Mesendoderm (in vitro differentiated cells): ENCODE measurements around the gene SLC5A5.
A peak's percentile ranks its signal among the peaks of the same experiment; 100 is the strongest.

ENCODE experiments used
- DNase-seq: peaks from one replicate; pipeline ENCODE4 v3.0.0; 2013
- H2AK5ac ChIP-seq: 2 replicates; pipeline ENCODE4 v1.6.1; 2013; ENCODE audit warnings: low read length, inconsistent platforms
- H2BK120ac ChIP-seq: 2 replicates; pipeline ENCODE4 v1.6.1; 2013; ENCODE audit warnings: low read depth, mild to moderate bottlenecking, low read length, moderate library complexity, mixed read lengths
- H2BK15ac ChIP-seq: replicated peaks from 2 replicates; pipeline ENCODE4 v1.6.1; 2013; ENCODE audit warnings: low read depth, mild to moderate bottlenecking, moderate library complexity
- H2BK5ac ChIP-seq: 2 replicates; pipeline ENCODE4 v1.6.1; 2013; ENCODE audit warnings: low read length, inconsistent platforms
- H3K18ac ChIP-seq: 2 replicates; pipeline ENCODE4 v1.6.1; 2013; ENCODE audit warnings: mild to moderate bottlenecking, low read length, mixed read lengths
- H3K23ac ChIP-seq: one replicate; pipeline ENCODE4 v1.6.1; 2013; ENCODE audit warnings: low read length
- H3K27ac ChIP-seq: 2 replicates; pipeline ENCODE4 v1.5.1; 2013; ENCODE audit warnings: low read depth, mild to moderate bottlenecking, inconsistent platforms, low read length, moderate library complexity
- H3K27me3 ChIP-seq: 2 replicates; pipeline ENCODE4 v1.6.1; 2013; ENCODE audit warnings: low read length, control low read depth, mild to moderate bottlenecking, inconsistent platforms; ENCODE audit not compliant: insufficient read depth, poor library complexity
- H3K36me3 ChIP-seq: 2 replicates; pipeline ENCODE4 v1.6.1; 2013; ENCODE audit warnings: low read length, inconsistent platforms; ENCODE audit not compliant: control insufficient read depth, insufficient read depth
- H3K4ac ChIP-seq: one replicate; pipeline ENCODE4 v1.6.1; 2013; ENCODE audit warnings: low read depth, mild to moderate bottlenecking, low read length, moderate library complexity
- H3K4me1 ChIP-seq: 2 replicates; pipeline ENCODE4 v1.6.1; 2013; ENCODE audit warnings: low read depth, low read length, inconsistent platforms; ENCODE audit not compliant: control insufficient read depth
- H3K4me2 ChIP-seq: 2 replicates; pipeline ENCODE4 v1.6.1; 2013; ENCODE audit warnings: low read length
- H3K4me3 ChIP-seq: 2 replicates; pipeline ENCODE4 v1.5.1; 2013; ENCODE audit warnings: mild to moderate bottlenecking, low read length
- H3K56ac ChIP-seq: one replicate; pipeline ENCODE4 v1.6.1; 2013; ENCODE audit warnings: low read length
- H3K79me1 ChIP-seq: 2 replicates; pipeline ENCODE4 v1.6.1; 2013; ENCODE audit warnings: low read length, inconsistent platforms
- H3K79me2 ChIP-seq: 2 replicates; pipeline ENCODE4 v1.6.1; 2013; ENCODE audit warnings: mild to moderate bottlenecking, low read length; ENCODE audit not compliant: control insufficient read depth, insufficient read depth
- H3K9ac ChIP-seq: 2 replicates; pipeline ENCODE4 v1.6.1; 2013; ENCODE audit warnings: low read length, inconsistent platforms
- H4K5ac ChIP-seq: one replicate; pipeline ENCODE4 v1.6.1; 2013; ENCODE audit warnings: low read length
- H4K8ac ChIP-seq: one replicate; pipeline ENCODE4 v1.6.1; 2013; ENCODE audit warnings: low read depth, mild to moderate bottlenecking, control low read depth, low read length, moderate library complexity
- WGBS: extraction: QIAGEN DNeasy Blood & Tissue Kit; methylation state at CpG from one replicate; pipeline ENCODE4 v1.1.7; 2013; ENCODE audit warnings: low lambda C conversion rate, missing lambda C conversion rate; ENCODE audit not compliant: insufficient coverage; ENCODE audit errors: extremely low coverage; 5-methylcytosine and 5-hydroxymethylcytosine counted together

Gene SLC5A5

GRCh38 chr19:17854061-17854460 is 17.7 kb upstream of the SLC5A5 start:
- no peak for DNase-seq
- H2BK15ac ChIP-seq, result no peak overlapping the region
- no peaks in the 10 kb centered on the region for H3K79me2 ChIP-seq
- H3K79me1 ChIP-seq, result no peaks in the 10 kb centered on the region
- H3K56ac ChIP-seq, result peak overlapping the region; percentile 7
- H3K36me3 ChIP-seq, result no peaks in the 10 kb centered on the region
- H2BK120ac ChIP-seq, result no peak overlapping the region
- H3K23ac ChIP-seq, result no peak overlapping the region
- no peak overlapping the region for H3K4ac ChIP-seq
- no peaks in the 10 kb centered on the region for H3K27me3 ChIP-seq
- no peak overlapping the region for H3K27ac ChIP-seq
- no peak overlapping the region for H3K18ac ChIP-seq
- no peak overlapping the region for H2AK5ac ChIP-seq
- H3K4me2 ChIP-seq, result no peak overlapping the region
- H3K4me3 ChIP-seq, result no peak overlapping the region
- no CpG with 5 or more reads among the region's 6 CpGs for whole genome bisulfite sequencing
- no peak overlapping the region for H3K9ac ChIP-seq
- no peak overlapping the region for H4K5ac ChIP-seq
- no peaks in the 10 kb centered on the region for H3K4me1 ChIP-seq
- H2BK5ac ChIP-seq, result no peak overlapping the region
- H4K8ac ChIP-seq, result no peak overlapping the region

- Histone ChIP-seq H3K27ac (no peak overlapping the region), H2BK5ac (no peak overlapping the region), H3K36me3 (no peaks in the 10 kb centered on the region), H3K79me2 (peaks cover 8% of the 10 kb centered on the region), H3K23ac (no peak overlapping the region), H3K18ac (no peak overlapping the region), H2BK120ac (no peak overlapping the region), H3K4me1 (no peaks in the 10 kb centered on the region), H4K8ac (no peak overlapping the region), H2AK5ac (no peak overlapping the region), H3K9ac (no peak overlapping the region), H3K56ac (no peak overlapping the region), H3K4me3 (no peak overlapping the region), H2BK15ac (no peak overlapping the region), H3K79me1 (peaks cover 2% of the 10 kb centered on the region), H4K5ac (no peak overlapping the region), H3K4ac (no peak overlapping the region), H3K27me3 (no peaks in the 10 kb centered on the region), H3K4me2 (no peak overlapping the region)
- peak; percentile 77 for DNase-seq
- no CpG with 5 or more reads among the region's 29 CpGs for WGBS
These were observed 16.2 kb upstream of the SLC5A5 start for GRCh38 chr19:17855280-17856152.

- Histone ChIP-seq H3K4me1 (no peaks in the 10 kb centered on the region), H3K56ac (peak within 1 kb of the TSS; percentile 100), H4K8ac (peak within 1 kb of the TSS; percentile 5), H3K4ac (peak within 1 kb of the TSS; percentile 89), H2BK120ac (no peak within 1 kb of the TSS), H3K79me2 (peaks cover 29% of the 10 kb centered on the region), H4K5ac (peak within 1 kb of the TSS; percentile 98), H2BK15ac (no peak within 1 kb of the TSS), H2AK5ac (peak within 1 kb of the TSS; percentile 100), H3K27me3 (no peaks in the 10 kb centered on the region), H3K18ac (peak within 1 kb of the TSS; percentile 35), H3K79me1 (peaks cover 13% of the 10 kb centered on the region), H3K4me3 (peak within 1 kb of the TSS; percentile 100), H3K27ac (peak within 1 kb of the TSS; percentile 18), H2BK5ac (peak within 1 kb of the TSS; percentile 82), H3K9ac (peak within 1 kb of the TSS; percentile 100), H3K23ac (peak within 1 kb of the TSS; percentile 85), H3K36me3 (peaks cover 28% of the 10 kb centered on the region), H3K4me2 (peak within 1 kb of the TSS; percentile 51)
- no CpG with 5 or more reads among the region's 80 CpGs for WGBS
- peak; percentile 100 for DNase-seq
These were observed 12.0 kb upstream of the SLC5A5 start, which contains the start of gene RPL18A for GRCh38 chr19:17859533-17860330. TSS of gene RPL18A (plus strand) at chr19:17859910. CDS start at chr19:17859957, 47 bp downstream.

GRCh38 chr19:17860331-17860992 is 11.3 kb upstream of the SLC5A5 start:
- no peaks in the 10 kb centered on the region for H3K4me1 ChIP-seq
- H2BK120ac ChIP-seq, result no peak overlapping the region
- no peak overlapping the region for H2BK15ac ChIP-seq
- H3K23ac ChIP-seq, result peak overlapping the region; percentile 85
- H3K18ac ChIP-seq, result peak overlapping the region; percentile 35
- H3K36me3 ChIP-seq, result peaks cover 28% of the 10 kb centered on the region
- H3K4ac ChIP-seq, result peak overlapping the region; percentile 89
- peak overlapping the region; percentile 100 for H3K9ac ChIP-seq
- peak overlapping the region; percentile 100 for H2AK5ac ChIP-seq
- peak overlapping the region; percentile 100 for H3K56ac ChIP-seq
- no peak overlapping the region for H4K8ac ChIP-seq
- no peaks in the 10 kb centered on the region for H3K27me3 ChIP-seq
- H3K27ac ChIP-seq, result peak overlapping the region; percentile 18
- H4K5ac ChIP-seq, result peak overlapping the region; percentile 98
- peaks cover 13% of the 10 kb centered on the region for H3K79me1 ChIP-seq
- WGBS, result no CpG with 5 or more reads among the region's 22 CpGs
- DNase-seq, result no peak
- H2BK5ac ChIP-seq, result peak overlapping the region; percentile 82
- H3K79me2 ChIP-seq, result peaks cover 29% of the 10 kb centered on the region
- peak overlapping the region; percentile 100 for H3K4me3 ChIP-seq
- H3K4me2 ChIP-seq, result peak overlapping the region; percentile 51

- Histone ChIP-seq H3K79me2 (peaks cover 29% of the 10 kb centered on the region), H3K27ac (no peak overlapping the region)
- no CpG with 5 or more reads among the region's 7 CpGs for WGBS
These were observed 10.8 kb upstream of the SLC5A5 start for GRCh38 chr19:17860993-17861360.

More at GRCh38 chr19:17860993-17861360, 10.8 kb upstream of the SLC5A5 start:
- H3K4me3 ChIP-seq, result peak overlapping the region; percentile 100
- H2BK5ac ChIP-seq, result no peak overlapping the region
- H4K8ac ChIP-seq, result no peak overlapping the region
- H3K36me3 ChIP-seq, result peaks cover 28% of the 10 kb centered on the region
- H3K9ac ChIP-seq, result peak overlapping the region; percentile 100
- DNase-seq, result no peak
- H4K5ac ChIP-seq, result no peak overlapping the region
- H2AK5ac ChIP-seq, result no peak overlapping the region
- H3K79me1 ChIP-seq, result peaks cover 13% of the 10 kb centered on the region
- H2BK15ac ChIP-seq, result no peak overlapping the region
- no peak overlapping the region for H2BK120ac ChIP-seq
- no peak overlapping the region for H3K18ac ChIP-seq
- H3K56ac ChIP-seq, result peak overlapping the region; percentile 100
- H3K23ac ChIP-seq, result no peak overlapping the region
- no peaks in the 10 kb centered on the region for H3K4me1 ChIP-seq
- H3K4ac ChIP-seq, result no peak overlapping the region
- H3K4me2 ChIP-seq, result peak overlapping the region; percentile 51
- no peaks in the 10 kb centered on the region for H3K27me3 ChIP-seq
